PC-3 (cell line): ENCODE measurements around the gene PIP5K1C. TPM values are rescaled to one million over a fixed set of nuclear protein-coding genes. Genes with fewer than 3 reads are reported as not detected.

Experiments used
- ATAC-seq: fragments of 200-7000 bp; cut with Tn5 transposase; 2 replicates; pipeline ENCODE4 v1.9.1; 2020; ENCODE audit warnings: mild to moderate bottlenecking, moderate library complexity
- BruUV-seq: library from RNA; stranded (reverse); fragments of 400-500 nt; replicated peaks from 2 replicates; lab custom pipeline; 2021; lab: Mats Ljungman, UMichigan
- CTCF ChIA-PET: fragments of 300-600 bp; sonication (Branson Sonifier 250); formaldehyde crosslinking; loops from one replicate; lab custom pipeline; 2022; ENCODE audit warnings: antibody characterized with exemption; lab: Charles Lee
- POLR2A ChIA-PET: fragments of 300-600 bp; sonication (Branson Sonifier 250); formaldehyde crosslinking; loops from one replicate; lab custom pipeline; 2022; ENCODE audit warnings: antibody characterized with exemption; ENCODE audit not compliant: unreplicated experiment; lab: Charles Lee
- DNase-seq: peaks from one replicate; pipeline ENCODE4 v3.0.0-alpha.2; 2015
- H2AFZ ChIP-seq: fragments of 300-600 bp; sonication (generic); 2 replicates; pipeline ENCODE4 v1.6.0; 2016; ENCODE audit warnings: antibody characterized with exemption, low read length
- H3F3A ChIP-seq: fragments of 300-600 bp; sonication (generic); one replicate; pipeline ENCODE4 v1.6.0; 2017; ENCODE audit warnings: antibody characterized with exemption, low read length, control low read depth, mild to moderate bottlenecking; ENCODE audit not compliant: unreplicated experiment
- H3K27ac ChIP-seq: fragments of 300-600 bp; sonication (generic); 2 replicates; pipeline ENCODE4 v1.5.1; 2016; ENCODE audit warnings: mild to moderate bottlenecking, low read length
- H3K27me3 ChIP-seq: fragments of 300-600 bp; sonication (generic); 2 replicates; pipeline ENCODE4 v1.6.1; 2016; ENCODE audit warnings: low read length, mixed read lengths
- H3K36me3 ChIP-seq: fragments of 300-600 bp; sonication (generic); 2 replicates; pipeline ENCODE4 v1.6.1; 2016; ENCODE audit warnings: low read depth, mixed run types, low read length, mixed read lengths
- H3K4me1 ChIP-seq: fragments of 300-600 bp; sonication (generic); 2 replicates; pipeline ENCODE4 v1.5.1; 2016; ENCODE audit warnings: low read length; ENCODE audit not compliant: insufficient read depth
- H3K4me2 ChIP-seq: fragments of 300-600 bp; sonication (generic); 2 replicates; pipeline ENCODE4 v1.6.0; 2016; ENCODE audit warnings: low read length
- H3K4me3 ChIP-seq: fragments of 300-600 bp; sonication (generic); 2 replicates; pipeline ENCODE4 v1.5.1; 2016; ENCODE audit warnings: mild to moderate bottlenecking, low read length, mixed read lengths
- H3K79me2 ChIP-seq: fragments of 300-600 bp; sonication (generic); 2 replicates; pipeline ENCODE4 v1.6.1; 2017; ENCODE audit warnings: low read length, mixed read lengths
- H3K9ac ChIP-seq: fragments of 300-600 bp; sonication (generic); 2 replicates; pipeline ENCODE4 v1.6.0; 2016; ENCODE audit warnings: mild to moderate bottlenecking, low read length
- H3K9me2 ChIP-seq: fragments of 300-600 bp; sonication (generic); replicated peaks from 2 replicates; pipeline ENCODE4 v1.6.1; 2016; ENCODE audit warnings: mixed run types, low read length, mixed read lengths
- H3K9me3 ChIP-seq: fragments of 300-600 bp; sonication (generic); 2 replicates; pipeline ENCODE4 v1.6.1; 2016; ENCODE audit warnings: low read length, mixed read lengths
- H4K20me1 ChIP-seq: fragments of 300-600 bp; sonication (generic); 2 replicates; pipeline ENCODE4 v1.6.1; 2016; ENCODE audit warnings: low read length, mixed read lengths
- CTCF ChIP-seq: fragments of 300-600 bp; sonication (generic); conservative IDR thresholded peaks from 2 replicates; pipeline ENCODE4 v1.5.1; 2017; ENCODE audit warnings: antibody characterized with exemption, low read depth, mild to moderate bottlenecking, low read length
- EZH2 ChIP-seq: fragments of 300-600 bp; sonication (generic); IDR thresholded peaks from one replicate; pipeline ENCODE4 v1.6.1; 2017; ENCODE audit warnings: antibody characterized with exemption, mild to moderate bottlenecking, low read length; ENCODE audit not compliant: unreplicated experiment
- EZH2phosphoT487 ChIP-seq: fragments of 300-600 bp; sonication (generic); IDR thresholded peaks from 2 replicates; pipeline ENCODE4 v1.6.1; 2018; ENCODE audit warnings: mild to moderate bottlenecking, antibody characterized with exemption, low read length, borderline replicate concordance
- intact Hi-C: fragments of 100-400 bp; cut with micrococcal nuclease; formaldehyde crosslinking; loops from 2 replicates; pipeline ENCODE4 v1.9.0; 2023
- total RNA-seq: library from RNA; depleted of rRNA; stranded (reverse); fragments of >200 nt; gene quantifications from 2 replicates; pipeline ENCODE4 v1.2.3, GENCODE V29; 2014

Gene PIP5K1C
- total RNA-seq, 1 experiment from 2014 or later: 16.1 TPM

GRCh38 chr19:3632739-3633558 lies 67.3 kb downstream of the PIP5K1C start:
- Histone ChIP-seq H3K4me2 (no peak overlapping the region), H4K20me1 (no peaks in the 10 kb centered on the region), H2AFZ (no peak overlapping the region), H3K36me3 (no peaks in the 10 kb centered on the region), H3K4me1 (no peaks in the 10 kb centered on the region), H3F3A (no peaks in the 10 kb centered on the region), H3K9me2 (no peaks in the 10 kb centered on the region), H3K27me3 (no peaks in the 10 kb centered on the region), H3K27ac (no peak overlapping the region), H3K9ac (no peak overlapping the region), H3K79me2 (no peaks in the 10 kb centered on the region), H3K9me3 (no peaks in the 10 kb centered on the region), H3K4me3 (no peak overlapping the region)
- CTCF ChIA-PET: no interaction called here
- DNase-seq (no peak), ATAC-seq (no peak)
- no TSS peak for BruUV-seq
- intact Hi-C loops: no loop called here
- no peak for TF ChIP-seq EZH2phosphoT487
- no peak for TF ChIP-seq EZH2
- no peak for TF ChIP-seq CTCF
- POLR2A ChIA-PET: no interaction called here

- H3F3A ChIP-seq: no peaks in the 10 kb centered on the region
- ChIA-PET POLR2A (no interaction called here), CTCF (no interaction called here)
- no peaks in the 10 kb centered on the region for H3K4me1 ChIP-seq
- H2AFZ ChIP-seq: no peak overlapping the region
- no peak overlapping the region for H3K4me3 ChIP-seq
- no peak for ATAC-seq
- H3K27ac ChIP-seq: no peak overlapping the region
- H3K79me2 ChIP-seq: no peaks in the 10 kb centered on the region
- no peaks in the 10 kb centered on the region for H4K20me1 ChIP-seq
- no peak overlapping the region for H3K9ac ChIP-seq
- no TSS peak for BruUV-seq
- no peaks in the 10 kb centered on the region for H3K9me3 ChIP-seq
- no peaks in the 10 kb centered on the region for H3K27me3 ChIP-seq
- intact Hi-C loops: no loop called here
- DNase-seq: no peak
- no peaks in the 10 kb centered on the region for H3K36me3 ChIP-seq
- H3K4me2 ChIP-seq: no peak overlapping the region
- H3K9me2 ChIP-seq: no peaks in the 10 kb centered on the region
- TF ChIP-seq CTCF (no peak), EZH2phosphoT487 (no peak), EZH2 (no peak)
Measured at GRCh38 chr19:3632098-3632497, 68.2 kb downstream of the PIP5K1C start.
